Measurements from ENCODE around the gene UTP25. TPM values are rescaled to one million over a fixed set of nuclear protein-coding genes. Genes with fewer than 3 reads are reported as not detected.
"Not testable (repeated sequence)": the region's sequence is repeated elsewhere in the genome, so short reads cannot be mapped to it uniquely, and the experiment has no call there.

UTP25 gene
- total and polyA plus RNA-seq, 2 donors = 2.9 to 6.2 TPM

GRCh38 chr1:209904774-209905173 is 77.0 kb downstream of the UTP25 start:
- not testable (repeated sequence) for H3K27ac ChIP-seq (ENCODE audit: low read depth in 1 of 2, low read length in 1 of 2); H3K27me3 ChIP-seq (ENCODE audit: control insufficient read depth in 2 of 2, insufficient read depth in 1 of 2, low read length in 1 of 2); H3K4me1 ChIP-seq (ENCODE audit: control insufficient read depth in 2 of 2, insufficient read depth in 2 of 2, low read length in 2 of 2); H3K9me3 ChIP-seq (ENCODE audit: control insufficient read depth in 2 of 2, insufficient read depth in 1 of 2, low read length in 1 of 2); H3K36me3 ChIP-seq (ENCODE audit: control insufficient read depth in 2 of 2, insufficient read depth in 2 of 2, low read length in 1 of 2); H3K4me3 ChIP-seq (ENCODE audit: low read length in 2 of 2); DNase-seq (ENCODE audit: low read depth in 6 of 9, low spot score in 9 of 9)
- WGBS = no CpG with 5 or more reads among the region's 1 CpG

Other genes with a start within 250 kb of the UTP25 start
- 0.14 TPM for gene CAMK1G, start 244.3 kb upstream of the UTP25 start, total RNA-seq
- 0.27 TPM for gene CAMK1G, start 244.3 kb upstream of the UTP25 start, polyA plus RNA-seq
- 13.9 TPM for gene LAMB3, start 175.5 kb upstream of the UTP25 start, total RNA-seq
- gene LAMB3, start 175.5 kb upstream of the UTP25 start, polyA plus RNA-seq = 10.5 TPM
- gene G0S2, start 152.6 kb upstream of the UTP25 start, total RNA-seq = 2.8 TPM
- 23.5 TPM for gene G0S2, start 152.6 kb upstream of the UTP25 start, polyA plus RNA-seq
- gene HSD11B1, start 123.1 kb upstream of the UTP25 start, total RNA-seq = 0.14 TPM
- 0.55 TPM for gene HSD11B1, start 123.1 kb upstream of the UTP25 start, polyA plus RNA-seq
- gene TRAF3IP3, start 71.9 kb upstream of the UTP25 start, total RNA-seq = 241 TPM
- gene TRAF3IP3, start 71.9 kb upstream of the UTP25 start, polyA plus RNA-seq = 142 TPM
- gene C1orf74, start 43.4 kb upstream of the UTP25 start, total RNA-seq = 3.0 TPM
- gene C1orf74, start 43.4 kb upstream of the UTP25 start, polyA plus RNA-seq = 2.8 TPM
- gene IRF6, start 21.8 kb upstream of the UTP25 start, total RNA-seq = 22.8 TPM
- gene IRF6, start 21.8 kb upstream of the UTP25 start, polyA plus RNA-seq = 39.9 TPM
- gene SYT14, start 110.2 kb downstream of the UTP25 start, total RNA-seq = 0.05 TPM
- 0.16 TPM for gene SYT14, start 110.2 kb downstream of the UTP25 start, polyA plus RNA-seq